A549 (cell line): ENCODE data around the gene KLHL29. TPM values are rescaled to one million over a fixed set of nuclear protein-coding genes. Genes with fewer than 3 reads are reported as not detected.

Experiments
- ATAC-seq, 2 experiments: fragments of 200-7000 bp in 1 of 2; fragments of >200 bp in 1 of 2; cut with Nextera tagmentation in 1 of 2; cut with Tn5 transposase in 1 of 2; 3 replicates each; pipeline versions ENCODE4 v1.8.0 to v1.9.1; 2018 to 2020; ENCODE audit warnings: mild to moderate bottlenecking in 1 of 2, moderate library complexity in 1 of 2
- CTCF ChIA-PET: fragments of 300-600 bp; sonication (Branson Sonifier 250); formaldehyde crosslinking; extraction: SDS; loops from one replicate; lab custom pipeline; 2021; ENCODE audit warnings: antibody characterized with exemption, inconsistent platforms; lab: Yijun Ruan, JAX
- POLR2A ChIA-PET: fragments of 350-600 bp; formaldehyde crosslinking; extraction: SDS; loops from one replicate; lab custom pipeline; 2021; ENCODE audit warnings: antibody characterized with exemption, inconsistent platforms; lab: Yijun Ruan, JAX
- DNase-seq, 2 experiments: peaks; one replicate each; pipeline versions ENCODE4 v3.0.0 to v3.0.0-alpha.2; 2011 to 2016; ENCODE audit warnings: low read depth in 1 of 2, low spot score in 1 of 2
- FAIRE-seq: peaks from 2 replicates; lab custom pipeline; 2011; peaks lifted over from hg19 to GRCh38; lab: Jason Lieb, UNC
- H3K27ac ChIP-seq, 2 experiments: fragments of >200 bp; sonication (Bioruptor Twin); formaldehyde crosslinking; 3 replicates each; pipeline ENCODE4 v1.5.1; 2016 to 2017
- H3K4me1 ChIP-seq: fragments of >200 bp; sonication (Bioruptor Twin); formaldehyde crosslinking; 3 replicates; pipeline ENCODE4 v1.6.1; 2016
- H3K4me2 ChIP-seq: fragments of >200 bp; sonication (Bioruptor Twin); formaldehyde crosslinking; 3 replicates; pipeline ENCODE4 v1.6.1; 2016
- H3K4me3 ChIP-seq: fragments of >200 bp; sonication (Bioruptor Twin); formaldehyde crosslinking; 3 replicates; pipeline ENCODE4 v1.5.1; 2016
- H3K9me3 ChIP-seq: fragments of >200 bp; sonication (Bioruptor Twin); formaldehyde crosslinking; 3 replicates; pipeline ENCODE4 v1.6.1; 2016
- CBX8 ChIP-seq: fragments of 200-600 bp; sonication (generic); IDR thresholded peaks from 2 replicates; pipeline ENCODE4 v1.6.1; 2016
- CHD2 ChIP-seq: fragments of 150-350 bp; IDR thresholded peaks from 2 replicates; pipeline ENCODE4 v1.6.1; 2014; ENCODE audit warnings: low read length; ENCODE audit not compliant: partially characterized antibody
- FOXS1 ChIP-seq: fragments of 250-450 bp; sonication (Bioruptor Pico); IDR thresholded peaks from 2 replicates; pipeline ENCODE4 v1.5.0; 2020; ENCODE audit warnings: mild to moderate bottlenecking, moderate library complexity
- GATA3 ChIP-seq: IDR thresholded peaks from 2 replicates; pipeline ENCODE4 v1.6.1; 2012; ENCODE audit warnings: borderline replicate concordance
- HDAC2 ChIP-seq: fragments of 200-600 bp; sonication (generic); IDR thresholded peaks from 2 replicates; pipeline ENCODE4 v1.6.1; 2016
- HOXA7 ChIP-seq: fragments of 250-450 bp; sonication (Bioruptor Pico); IDR thresholded peaks from 2 replicates; pipeline ENCODE4 v1.5.0; 2020; ENCODE audit warnings: mild to moderate bottlenecking, moderate library complexity
- MAFK ChIP-seq: fragments of 450-650 bp; IDR thresholded peaks from 2 replicates; pipeline ENCODE4 v1.6.1; 2014; ENCODE audit not compliant: partially characterized antibody
- MAZ ChIP-seq: fragments of 150-350 bp; IDR thresholded peaks from 2 replicates; pipeline ENCODE4 v1.6.1; 2014; ENCODE audit warnings: antibody characterized with exemption, low read depth, low read length, borderline replicate concordance
- NR3C1 ChIP-seq: fragments of >200 bp; sonication (Bioruptor Twin); formaldehyde crosslinking; IDR thresholded peaks from 3 replicates; pipeline ENCODE4 v1.6.1; 2017
- PHF8 ChIP-seq: fragments of 200-600 bp; sonication (generic); IDR thresholded peaks from 2 replicates; pipeline ENCODE4 v1.6.1; 2016; ENCODE audit warnings: low read depth, mild to moderate bottlenecking, antibody characterized with exemption, moderate library complexity, borderline replicate concordance
- POLR2AphosphoS2 ChIP-seq: conservative IDR thresholded peaks from 2 replicates; pipeline ENCODE4 v1.6.1; 2012; ENCODE audit warnings: low read length, improper control_type of control experiment, inconsistent platforms
- RAD21 ChIP-seq, 2 experiments: fragments of >200 bp in 1 of 2; sonication (Bioruptor Twin) in 1 of 2; formaldehyde crosslinking in 1 of 2; IDR thresholded peaks in 1 of 2; conservative IDR thresholded peaks in 1 of 2; 2 replicates in 1 of 2; 3 replicates in 1 of 2; pipeline ENCODE4 v1.6.1; 2012 to 2018; ENCODE audit warnings: inconsistent platforms in 1 of 2
- RCOR1 ChIP-seq: fragments of 150-350 bp; IDR thresholded peaks from 2 replicates; pipeline ENCODE4 v1.6.1; 2014; ENCODE audit warnings: antibody characterized with exemption, low read length, low read depth
- RFX5 ChIP-seq: fragments of 450-650 bp; IDR thresholded peaks from 2 replicates; pipeline ENCODE4 v1.7.1; 2014; ENCODE audit warnings: antibody characterized with exemption, mild to moderate bottlenecking, moderate library complexity
- RNF2 ChIP-seq: fragments of 200-600 bp; sonication (generic); IDR thresholded peaks from 2 replicates; pipeline ENCODE4 v1.6.1; 2016; ENCODE audit warnings: low read depth, mild to moderate bottlenecking, antibody characterized with exemption, moderate library complexity, borderline replicate concordance
- SREBF2 ChIP-seq: fragments of 450-650 bp; IDR thresholded peaks from 2 replicates; pipeline ENCODE4 v1.6.1; 2014; ENCODE audit warnings: mild to moderate bottlenecking, moderate library complexity
- ZC3H11A ChIP-seq: fragments of 450-650 bp; IDR thresholded peaks from 2 replicates; pipeline ENCODE4 v1.6.1; 2014; ENCODE audit warnings: antibody characterized with exemption, mild to moderate bottlenecking
- WGBS: methylation state at CpG from one replicate; pipeline ENCODE4 v1.1.6; 2017; ENCODE audit errors: missing lambda C conversion rate; 5-methylcytosine and 5-hydroxymethylcytosine counted together
- polyA plus RNA-seq, 4 experiments: library from polyadenylated mRNA; depleted of rRNA in 3 of 4; stranded (reverse); fragments of >200 nt; fragmentation: RNase III in 1 of 4; extraction: RNeasy Plus Mini Kit Qiagen cat#74134 plus additional on column Dnase treatment in 1 of 4; gene quantifications; 2 replicates in 3 of 4; 3 replicates in 1 of 4; pipeline ENCODE4 v1.2.3, GENCODE V29; 2011 to 2017
- TF ChIP-seq, protein P1 (sequence below): IDR thresholded peaks from 2 replicates; pipeline ENCODE4 v1.6.1; 2012
- TF ChIP-seq, protein P2 (sequence below): IDR thresholded peaks from 2 replicates; pipeline ENCODE4 v1.6.1; 2012; ENCODE audit warnings: low read depth, borderline replicate concordance
- TF ChIP-seq, protein P3 (sequence below): IDR thresholded peaks from 2 replicates; pipeline ENCODE4 v1.6.1; 2012
- TF ChIP-seq, protein P4 (sequence below): fragments of 150-350 bp; IDR thresholded peaks from 2 replicates; pipeline ENCODE4 v1.6.1; 2014; ENCODE audit warnings: low read depth, mild to moderate bottlenecking, low read length
- TF ChIP-seq, protein P5 (sequence below): fragments of 250-450 bp; sonication (Bioruptor Pico); IDR thresholded peaks from 2 replicates; pipeline ENCODE4 v1.5.0; 2020; ENCODE audit warnings: low read depth, mild to moderate bottlenecking, moderate library complexity
- TF ChIP-seq, protein P6 (sequence below): fragments of >200 bp; sonication (Bioruptor Twin); formaldehyde crosslinking; IDR thresholded peaks from 3 replicates; pipeline ENCODE4 v1.5.1; 2016
- TF ChIP-seq, protein P7 (sequence below): fragments of >200 bp; sonication (Bioruptor Twin); formaldehyde crosslinking; IDR thresholded peaks from 3 replicates; pipeline ENCODE4 v1.6.1; 2016
- TF ChIP-seq, protein P8 (sequence below): fragments of 200-600 bp; sonication (generic); IDR thresholded peaks from 2 replicates; pipeline ENCODE4 v1.6.1; 2016; ENCODE audit warnings: antibody characterized with exemption, mild to moderate bottlenecking, moderate library complexity

The KLHL29 gene
- polyA plus RNA-seq, 2 of the 4 experiments (the other 2 are of a cell fraction), result 1.3 to 2.5 TPM

DNA sequence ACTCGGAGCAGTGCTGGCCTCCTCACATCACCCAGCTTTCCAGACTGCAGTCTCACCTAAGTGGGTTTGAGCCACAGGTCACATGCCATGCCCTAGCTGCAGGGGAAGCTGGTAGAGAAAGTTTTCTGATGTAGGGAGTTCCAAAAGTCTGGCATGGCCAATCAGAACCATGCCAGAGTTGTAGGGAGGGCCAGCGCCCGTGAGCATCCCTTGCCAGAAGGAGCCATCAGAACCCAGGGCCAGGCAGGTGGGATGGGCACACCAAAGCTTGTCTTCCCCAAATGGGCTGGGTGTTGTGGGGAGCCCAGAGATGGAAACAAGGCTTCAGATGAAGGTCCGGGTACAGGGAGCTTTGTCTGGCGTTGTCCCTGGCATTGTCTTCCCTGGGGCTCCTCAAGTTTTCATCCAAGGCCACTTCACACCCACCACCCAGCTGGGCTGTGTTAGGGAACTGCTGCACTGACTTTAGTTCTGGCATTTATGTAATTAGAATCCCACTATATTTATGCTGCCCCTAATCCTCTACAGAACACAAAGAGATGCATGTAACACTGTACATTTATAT, 247.9 kb downstream of the KLHL29 start:
- H3K4me2 ChIP-seq, result no peak overlapping the region
- no peaks in the 10 kb centered on the region for H3K9me3 ChIP-seq
- H3K4me3 ChIP-seq, result no peak overlapping the region
- ATAC-seq, result no peak
- ChIA-PET CTCF (interaction anchor here (1.0 kb wide), 2 partner anchors 9 to 39 kb away, joined by 3 read pairs; no protein-coding TSS in a partner anchor), POLR2A (no interaction called here)
- DNase-seq, result no peak
- WGBS, result 68% methylated on average over 5 of the region's 5 CpGs
- TF ChIP-seq, protein P1, sequence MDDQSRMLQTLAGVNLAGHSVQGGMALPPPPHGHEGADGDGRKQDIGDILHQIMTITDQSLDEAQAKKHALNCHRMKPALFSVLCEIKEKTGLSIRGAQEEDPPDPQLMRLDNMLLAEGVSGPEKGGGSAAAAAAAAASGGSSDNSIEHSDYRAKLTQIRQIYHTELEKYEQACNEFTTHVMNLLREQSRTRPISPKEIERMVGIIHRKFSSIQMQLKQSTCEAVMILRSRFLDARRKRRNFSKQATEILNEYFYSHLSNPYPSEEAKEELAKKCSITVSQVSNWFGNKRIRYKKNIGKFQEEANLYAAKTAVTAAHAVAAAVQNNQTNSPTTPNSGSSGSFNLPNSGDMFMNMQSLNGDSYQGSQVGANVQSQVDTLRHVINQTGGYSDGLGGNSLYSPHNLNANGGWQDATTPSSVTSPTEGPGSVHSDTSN, result no peak
- TF ChIP-seq, protein P2, sequence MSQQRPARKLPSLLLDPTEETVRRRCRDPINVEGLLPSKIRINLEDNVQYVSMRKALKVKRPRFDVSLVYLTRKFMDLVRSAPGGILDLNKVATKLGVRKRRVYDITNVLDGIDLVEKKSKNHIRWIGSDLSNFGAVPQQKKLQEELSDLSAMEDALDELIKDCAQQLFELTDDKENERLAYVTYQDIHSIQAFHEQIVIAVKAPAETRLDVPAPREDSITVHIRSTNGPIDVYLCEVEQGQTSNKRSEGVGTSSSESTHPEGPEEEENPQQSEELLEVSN, result no peak
- TF ChIP-seq, protein P3, sequence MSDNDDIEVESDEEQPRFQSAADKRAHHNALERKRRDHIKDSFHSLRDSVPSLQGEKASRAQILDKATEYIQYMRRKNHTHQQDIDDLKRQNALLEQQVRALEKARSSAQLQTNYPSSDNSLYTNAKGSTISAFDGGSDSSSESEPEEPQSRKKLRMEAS, result no peak
- TF ChIP-seq ZC3H11A (no peak), RFX5 (no peak), GATA3 (no peak), RAD21 (conservative IDR thresholded peaks at IDR 0.05 in 1 of 2, IDR thresholded peaks at IDR 0.05 in 1 of 2) (no peak), HOXA7 (CRISPR knock-in tag) (no peak), RNF2 (no peak), FOXS1 (CRISPR knock-in tag) (no peak), MAFK (no peak), PHF8 (no peak), RCOR1 (no peak), CHD2 (no peak), CBX8 (no peak), SREBF2 (no peak), MAZ (no peak)
- TF ChIP-seq, protein P4, sequence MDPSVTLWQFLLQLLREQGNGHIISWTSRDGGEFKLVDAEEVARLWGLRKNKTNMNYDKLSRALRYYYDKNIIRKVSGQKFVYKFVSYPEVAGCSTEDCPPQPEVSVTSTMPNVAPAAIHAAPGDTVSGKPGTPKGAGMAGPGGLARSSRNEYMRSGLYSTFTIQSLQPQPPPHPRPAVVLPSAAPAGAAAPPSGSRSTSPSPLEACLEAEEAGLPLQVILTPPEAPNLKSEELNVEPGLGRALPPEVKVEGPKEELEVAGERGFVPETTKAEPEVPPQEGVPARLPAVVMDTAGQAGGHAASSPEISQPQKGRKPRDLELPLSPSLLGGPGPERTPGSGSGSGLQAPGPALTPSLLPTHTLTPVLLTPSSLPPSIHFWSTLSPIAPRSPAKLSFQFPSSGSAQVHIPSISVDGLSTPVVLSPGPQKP, result no peak
- TF ChIP-seq, protein P5, sequence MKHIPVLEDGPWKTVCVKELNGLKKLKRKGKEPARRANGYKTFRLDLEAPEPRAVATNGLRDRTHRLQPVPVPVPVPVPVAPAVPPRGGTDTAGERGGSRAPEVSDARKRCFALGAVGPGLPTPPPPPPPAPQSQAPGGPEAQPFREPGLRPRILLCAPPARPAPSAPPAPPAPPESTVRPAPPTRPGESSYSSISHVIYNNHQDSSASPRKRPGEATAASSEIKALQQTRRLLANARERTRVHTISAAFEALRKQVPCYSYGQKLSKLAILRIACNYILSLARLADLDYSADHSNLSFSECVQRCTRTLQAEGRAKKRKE (CRISPR knock-in tag), result no peak
- H3K27ac ChIP-seq, result no peak overlapping the region
- no peaks in the 10 kb centered on the region for H3K4me1 ChIP-seq
- FAIRE-seq, result no peak

DNA sequence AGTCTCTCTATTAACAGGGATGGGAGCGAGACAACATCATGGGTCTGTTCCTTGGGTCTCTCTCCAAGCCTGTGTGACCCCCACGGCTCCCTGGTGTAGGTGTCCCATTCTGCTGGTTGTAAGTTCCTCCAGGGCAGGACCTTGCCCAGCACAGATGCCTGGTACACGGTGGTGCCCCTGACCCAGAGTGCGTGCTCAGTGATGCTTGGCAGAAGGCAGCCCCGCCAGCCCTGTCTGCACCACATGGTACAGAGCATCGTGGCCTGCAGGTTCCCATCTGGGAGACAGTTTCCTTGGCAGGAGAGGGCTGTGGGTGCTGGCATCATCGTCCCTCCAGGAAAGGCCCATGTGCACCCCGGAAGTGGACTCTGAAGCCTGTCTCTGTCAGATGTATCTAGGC, 249.0 kb downstream of the KLHL29 start:
- Histone ChIP-seq H3K27ac (no peak overlapping the region), H3K4me3 (no peak overlapping the region), H3K9me3 (no peaks in the 10 kb centered on the region), H3K4me1 (no peaks in the 10 kb centered on the region), H3K4me2 (no peak overlapping the region)
- TF ChIP-seq HDAC2 (no peak), FOXS1 (CRISPR knock-in tag) (no peak), POLR2AphosphoS2 (no peak), SREBF2 (no peak), NR3C1 (no peak)
- TF ChIP-seq, protein P2, result no peak
- TF ChIP-seq, protein P6, sequence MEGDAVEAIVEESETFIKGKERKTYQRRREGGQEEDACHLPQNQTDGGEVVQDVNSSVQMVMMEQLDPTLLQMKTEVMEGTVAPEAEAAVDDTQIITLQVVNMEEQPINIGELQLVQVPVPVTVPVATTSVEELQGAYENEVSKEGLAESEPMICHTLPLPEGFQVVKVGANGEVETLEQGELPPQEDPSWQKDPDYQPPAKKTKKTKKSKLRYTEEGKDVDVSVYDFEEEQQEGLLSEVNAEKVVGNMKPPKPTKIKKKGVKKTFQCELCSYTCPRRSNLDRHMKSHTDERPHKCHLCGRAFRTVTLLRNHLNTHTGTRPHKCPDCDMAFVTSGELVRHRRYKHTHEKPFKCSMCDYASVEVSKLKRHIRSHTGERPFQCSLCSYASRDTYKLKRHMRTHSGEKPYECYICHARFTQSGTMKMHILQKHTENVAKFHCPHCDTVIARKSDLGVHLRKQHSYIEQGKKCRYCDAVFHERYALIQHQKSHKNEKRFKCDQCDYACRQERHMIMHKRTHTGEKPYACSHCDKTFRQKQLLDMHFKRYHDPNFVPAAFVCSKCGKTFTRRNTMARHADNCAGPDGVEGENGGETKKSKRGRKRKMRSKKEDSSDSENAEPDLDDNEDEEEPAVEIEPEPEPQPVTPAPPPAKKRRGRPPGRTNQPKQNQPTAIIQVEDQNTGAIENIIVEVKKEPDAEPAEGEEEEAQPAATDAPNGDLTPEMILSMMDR, result no peak
- TF ChIP-seq, protein P7, sequence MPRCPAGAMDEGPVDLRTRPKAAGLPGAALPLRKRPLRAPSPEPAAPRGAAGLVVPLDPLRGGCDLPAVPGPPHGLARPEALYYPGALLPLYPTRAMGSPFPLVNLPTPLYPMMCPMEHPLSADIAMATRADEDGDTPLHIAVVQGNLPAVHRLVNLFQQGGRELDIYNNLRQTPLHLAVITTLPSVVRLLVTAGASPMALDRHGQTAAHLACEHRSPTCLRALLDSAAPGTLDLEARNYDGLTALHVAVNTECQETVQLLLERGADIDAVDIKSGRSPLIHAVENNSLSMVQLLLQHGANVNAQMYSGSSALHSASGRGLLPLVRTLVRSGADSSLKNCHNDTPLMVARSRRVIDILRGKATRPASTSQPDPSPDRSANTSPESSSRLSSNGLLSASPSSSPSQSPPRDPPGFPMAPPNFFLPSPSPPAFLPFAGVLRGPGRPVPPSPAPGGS, result no peak
- TF ChIP-seq, protein P8, sequence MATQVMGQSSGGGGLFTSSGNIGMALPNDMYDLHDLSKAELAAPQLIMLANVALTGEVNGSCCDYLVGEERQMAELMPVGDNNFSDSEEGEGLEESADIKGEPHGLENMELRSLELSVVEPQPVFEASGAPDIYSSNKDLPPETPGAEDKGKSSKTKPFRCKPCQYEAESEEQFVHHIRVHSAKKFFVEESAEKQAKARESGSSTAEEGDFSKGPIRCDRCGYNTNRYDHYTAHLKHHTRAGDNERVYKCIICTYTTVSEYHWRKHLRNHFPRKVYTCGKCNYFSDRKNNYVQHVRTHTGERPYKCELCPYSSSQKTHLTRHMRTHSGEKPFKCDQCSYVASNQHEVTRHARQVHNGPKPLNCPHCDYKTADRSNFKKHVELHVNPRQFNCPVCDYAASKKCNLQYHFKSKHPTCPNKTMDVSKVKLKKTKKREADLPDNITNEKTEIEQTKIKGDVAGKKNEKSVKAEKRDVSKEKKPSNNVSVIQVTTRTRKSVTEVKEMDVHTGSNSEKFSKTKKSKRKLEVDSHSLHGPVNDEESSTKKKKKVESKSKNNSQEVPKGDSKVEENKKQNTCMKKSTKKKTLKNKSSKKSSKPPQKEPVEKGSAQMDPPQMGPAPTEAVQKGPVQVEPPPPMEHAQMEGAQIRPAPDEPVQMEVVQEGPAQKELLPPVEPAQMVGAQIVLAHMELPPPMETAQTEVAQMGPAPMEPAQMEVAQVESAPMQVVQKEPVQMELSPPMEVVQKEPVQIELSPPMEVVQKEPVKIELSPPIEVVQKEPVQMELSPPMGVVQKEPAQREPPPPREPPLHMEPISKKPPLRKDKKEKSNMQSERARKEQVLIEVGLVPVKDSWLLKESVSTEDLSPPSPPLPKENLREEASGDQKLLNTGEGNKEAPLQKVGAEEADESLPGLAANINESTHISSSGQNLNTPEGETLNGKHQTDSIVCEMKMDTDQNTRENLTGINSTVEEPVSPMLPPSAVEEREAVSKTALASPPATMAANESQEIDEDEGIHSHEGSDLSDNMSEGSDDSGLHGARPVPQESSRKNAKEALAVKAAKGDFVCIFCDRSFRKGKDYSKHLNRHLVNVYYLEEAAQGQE, result no peak
- 66% methylated on average over 8 of the region's 8 CpGs for WGBS
- ATAC-seq (no peak), DNase-seq (no peak), FAIRE-seq (no peak)
- ChIA-PET POLR2A (no interaction called here), CTCF (no interaction called here)
